Dedifferentiated amniotic fluid mesenchymal stem cell (primary cell): ENCODE results near the gene DMD.
"Not testable (repeated sequence)": the region's sequence is repeated elsewhere in the genome, so short reads cannot be mapped to it uniquely, and the experiment has no call there.

Source experiments
- DNase-seq: peaks from one replicate; pipeline ENCODE4 v3.0.0-alpha.2; 2016; ENCODE audit errors: extremely low spot score

DMD gene

GRCh38 chrX:32852203-32852602 lies 359.1 kb downstream of the DMD start:
- DNase-seq, result no peak

GRCh38 chrX:32851556-32851955 lies 359.8 kb downstream of the DMD start:
- no peak for DNase-seq

GRCh38 chrX:32847921-32848320 lies 363.4 kb downstream of the DMD start:
- DNase-seq, result no peak

GRCh38 chrX:32842053-32842452 lies 369.3 kb downstream of the DMD start:
- no peak for DNase-seq

GRCh38 chrX:32839781-32840180 lies 371.6 kb downstream of the DMD start:
- no peak for DNase-seq

GRCh38 chrX:32825009-32825408 lies 386.3 kb downstream of the DMD start:
- no peak for DNase-seq

- no peak for DNase-seq
These were observed 407.3 kb downstream of the DMD start for GRCh38 chrX:32804034-32804433.

GRCh38 chrX:32798990-32799389 lies 412.4 kb downstream of the DMD start:
- no peak for DNase-seq

GRCh38 chrX:32788936-32789335 lies 422.4 kb downstream of the DMD start:
- DNase-seq, result no peak

- no peak for DNase-seq
These were observed 431.2 kb downstream of the DMD start for GRCh38 chrX:32780109-32780508.

GRCh38 chrX:32778965-32779364 lies 432.4 kb downstream of the DMD start:
- no peak for DNase-seq

GRCh38 chrX:32774966-32775365 lies 436.4 kb downstream of the DMD start:
- no peak for DNase-seq

GRCh38 chrX:32749070-32749469 lies 462.3 kb downstream of the DMD start:
- DNase-seq, result no peak

GRCh38 chrX:32745323-32745722 lies 466.0 kb downstream of the DMD start:
- DNase-seq, result no peak

GRCh38 chrX:32744921-32745320 lies 466.4 kb downstream of the DMD start:
- DNase-seq, result no peak

- DNase-seq, result no peak
These were observed 469.4 kb downstream of the DMD start for GRCh38 chrX:32741910-32742309.

- DNase-seq, result no peak
These were observed 502.8 kb downstream of the DMD start for GRCh38 chrX:32708542-32708941.

- DNase-seq, result not testable (repeated sequence)
These were observed 506.0 kb downstream of the DMD start for GRCh38 chrX:32705385-32705784.

- DNase-seq, result no peak
These were observed 524.0 kb downstream of the DMD start for GRCh38 chrX:32687379-32687778.

GRCh38 chrX:32678487-32678886 lies 532.9 kb downstream of the DMD start:
- no peak for DNase-seq

- no peak for DNase-seq
These were observed 538.2 kb downstream of the DMD start for GRCh38 chrX:32673193-32673592.

GRCh38 chrX:32662516-32662915 lies 548.8 kb downstream of the DMD start:
- no peak for DNase-seq

- no peak for DNase-seq
These were observed 566.7 kb downstream of the DMD start for GRCh38 chrX:32644476-32645245.

- DNase-seq, result no peak
These were observed 569.1 kb downstream of the DMD start for GRCh38 chrX:32642283-32642682.
